GM23248 (cell line): ENCODE results near the gene MEIS2. TPM values are rescaled to one million over a fixed set of nuclear protein-coding genes. Genes with fewer than 3 reads are reported as not detected.

Experiments
- DNase-seq: peaks from one replicate; pipeline ENCODE4 v3.0.0-alpha.2; 2015
- H2AFZ ChIP-seq: fragments of 200-600 bp; sonication (generic); 2 replicates; pipeline ENCODE4 v1.6.1; 2016; ENCODE audit warnings: antibody characterized with exemption
- H3F3A ChIP-seq: fragments of 200-600 bp; sonication (generic); 2 replicates; pipeline ENCODE4 v1.6.1; 2016; ENCODE audit warnings: mild to moderate bottlenecking, antibody characterized with exemption, mixed run types; ENCODE audit not compliant: insufficient read depth
- H3K27ac ChIP-seq: fragments of 200-600 bp; sonication (generic); 2 replicates; pipeline ENCODE4 v1.5.1; 2016; ENCODE audit warnings: mild to moderate bottlenecking
- H3K27me3 ChIP-seq: fragments of 200-600 bp; sonication (generic); replicated peaks from 2 replicates; pipeline ENCODE4 v1.6.1; 2016; ENCODE audit warnings: mild to moderate bottlenecking; ENCODE audit not compliant: insufficient read depth
- H3K36me3 ChIP-seq: fragments of 200-600 bp; sonication (generic); 2 replicates; pipeline ENCODE4 v1.6.1; 2016; ENCODE audit warnings: low read depth, mild to moderate bottlenecking
- H3K4me1 ChIP-seq: fragments of 200-600 bp; sonication (generic); 2 replicates; pipeline ENCODE4 v1.6.1; 2016; ENCODE audit warnings: mild to moderate bottlenecking; ENCODE audit not compliant: insufficient read depth
- H3K4me2 ChIP-seq: fragments of 200-600 bp; sonication (generic); one replicate; pipeline ENCODE4 v1.6.1; 2016; ENCODE audit warnings: mild to moderate bottlenecking; ENCODE audit not compliant: unreplicated experiment
- H3K4me3 ChIP-seq: fragments of 200-600 bp; sonication (generic); 2 replicates; pipeline ENCODE4 v1.5.1; 2016; ENCODE audit warnings: mild to moderate bottlenecking
- H3K79me2 ChIP-seq: fragments of 200-600 bp; sonication (generic); 2 replicates; pipeline ENCODE4 v1.6.1; 2016; ENCODE audit warnings: mild to moderate bottlenecking; ENCODE audit not compliant: insufficient read depth
- H3K9ac ChIP-seq: fragments of 200-600 bp; sonication (generic); 2 replicates; pipeline ENCODE4 v1.6.1; 2016; ENCODE audit warnings: mild to moderate bottlenecking
- H3K9me2 ChIP-seq: fragments of 200-600 bp; sonication (generic); 2 replicates; pipeline ENCODE4 v1.6.1; 2016; ENCODE audit warnings: mixed run types, mild to moderate bottlenecking, moderate library complexity; ENCODE audit not compliant: insufficient read depth
- H3K9me3 ChIP-seq: fragments of 200-600 bp; sonication (generic); one replicate; pipeline ENCODE4 v1.6.1; 2017; ENCODE audit warnings: low read depth
- H4K20me1 ChIP-seq: fragments of 200-600 bp; sonication (generic); 2 replicates; pipeline ENCODE4 v1.6.0; 2016; ENCODE audit not compliant: insufficient read depth
- EZH2 ChIP-seq: fragments of 200-600 bp; sonication (generic); IDR thresholded peaks from 2 replicates; pipeline ENCODE4 v1.6.1; 2018; ENCODE audit warnings: antibody characterized with exemption, mild to moderate bottlenecking; ENCODE audit not compliant: insufficient read depth, poor library complexity, severe bottlenecking
- EZH2phosphoT487 ChIP-seq: fragments of 200-600 bp; sonication (generic); IDR thresholded peaks from 2 replicates; pipeline ENCODE4 v1.6.1; 2018; ENCODE audit warnings: antibody characterized with exemption, moderate library complexity, mild to moderate bottlenecking, low read depth; ENCODE audit not compliant: insufficient read depth
- WGBS, 2 experiments: methylation state at CpG; one replicate each; pipeline ENCODE4 v1.1.6; 2015 to 2017; ENCODE audit warnings: low lambda C conversion rate in 2 of 2, low coverage in 1 of 2; ENCODE audit errors: missing lambda C conversion rate in 2 of 2; 5-methylcytosine and 5-hydroxymethylcytosine counted together
- in situ Hi-C: fragments of 300-500 bp; cut with MboI; formaldehyde crosslinking; loops from 2 replicates; pipeline ENCODE4 v1.15.0; 2020
- polyA plus RNA-seq: library from polyadenylated mRNA; unstranded; fragments of >200 nt; fragmentation: Nextera tagmentation; extraction: Ambion mirVana; gene quantifications from 2 replicates; pipeline ENCODE4 v1.2.1, GENCODE V29; 2016
- total RNA-seq: library from RNA; depleted of rRNA; stranded (reverse); fragments of >200 nt; shearing (Covaris generic); gene quantifications from 2 replicates; pipeline ENCODE4 v1.2.3, GENCODE V29; 2014

The MEIS2 gene
- total and polyA plus RNA-seq, 2 experiments from 2014 or later: 23.7 to 24.1 TPM

- Histone ChIP-seq H3K4me2 (peak overlapping the region; percentile 82), H3K9me3 (no peaks in the 10 kb centered on the region), H3K36me3 (no peaks in the 10 kb centered on the region), H3K9me2 (no peaks in the 10 kb centered on the region), H3K27me3 (0 out of 2 replicates have a peak, but pooled peaks cover 11% of the 10 kb centered on the region), H3F3A (no peaks in the 10 kb centered on the region), H4K20me1 (no peaks in the 10 kb centered on the region), H3K9ac (0 out of 2 replicates have a peak overlapping the region, but pooled peaks have one; percentile 30), H3K27ac (no peak overlapping the region), H3K4me3 (peak overlapping the region; percentile 68), H3K79me2 (no peaks in the 10 kb centered on the region), H2AFZ (peak overlapping the region; percentile 78), H3K4me1 (peaks cover 11% of the 10 kb centered on the region)
- in situ Hi-C loops: loop anchor here (25.0 kb wide), 1 partner anchor 230 kb away; the partner anchor contains the start of gene MEIS2
- peak; percentile 37 for DNase-seq
- no peak for TF ChIP-seq EZH2
- WGBS, 2 experiments: 28 to 32% methylated on average over 27 of the region's 27 CpGs
Observed at GRCh38 chr15:36882487-36883131, 217.7 kb downstream of the MEIS2 start.

- in situ Hi-C loops: loop anchor here (25.0 kb wide), 1 partner anchor 230 kb away; the partner anchor contains the start of gene MEIS2
- Histone ChIP-seq H3F3A (no peaks in the 10 kb centered on the region), H3K9me3 (no peaks in the 10 kb centered on the region), H3K4me1 (peaks cover 9% of the 10 kb centered on the region), H3K36me3 (no peaks in the 10 kb centered on the region), H3K79me2 (no peaks in the 10 kb centered on the region), H3K4me2 (no peak overlapping the region), H3K4me3 (no peak overlapping the region), H3K27me3 (0 out of 2 replicates have a peak, but pooled peaks cover 11% of the 10 kb centered on the region), H3K9me2 (no peaks in the 10 kb centered on the region), H4K20me1 (no peaks in the 10 kb centered on the region), H3K9ac (no peak overlapping the region), H2AFZ (peak overlapping the region; percentile 78; the same call in 1 of the 2 replicates), H3K27ac (no peak overlapping the region)
- TF ChIP-seq EZH2 (no peak), EZH2phosphoT487 (no peak)
- WGBS, 2 experiments: 90% methylated on average over 5 of the region's 5 CpGs
- no peak for DNase-seq
Observed at GRCh38 chr15:36882056-36882455, 218.3 kb downstream of the MEIS2 start.

GRCh38 chr15:36881516-36881915 lies 218.8 kb downstream of the MEIS2 start:
- H3K36me3 ChIP-seq: no peaks in the 10 kb centered on the region
- no peaks in the 10 kb centered on the region for H3K9me2 ChIP-seq
- no peak for DNase-seq
- peaks cover 9% of the 10 kb centered on the region for H3K4me1 ChIP-seq
- no peak overlapping the region for H3K9ac ChIP-seq
- 0 out of 2 replicates have a peak, but pooled peaks cover 11% of the 10 kb centered on the region for H3K27me3 ChIP-seq
- no peak overlapping the region for H3K4me2 ChIP-seq
- 99 to 100% methylated on average over 2 of the region's 2 CpGs for WGBS, 2 experiments
- no peaks in the 10 kb centered on the region for H4K20me1 ChIP-seq
- no peak overlapping the region for H3K4me3 ChIP-seq
- H3K9me3 ChIP-seq: no peaks in the 10 kb centered on the region
- TF ChIP-seq EZH2phosphoT487: no peak
- no peak for TF ChIP-seq EZH2
- no peak overlapping the region for H2AFZ ChIP-seq
- no peaks in the 10 kb centered on the region for H3F3A ChIP-seq
- H3K27ac ChIP-seq: no peak overlapping the region
- in situ Hi-C loops: loop anchor here (25.0 kb wide), 1 partner anchor 231 kb away; the partner anchor contains the start of gene MEIS2
- no peaks in the 10 kb centered on the region for H3K79me2 ChIP-seq

- no peak overlapping the region for H3K4me2 ChIP-seq
- WGBS, 2 experiments: 77% methylated on average over 7 of the region's 7 CpGs
- H2AFZ ChIP-seq: no peak overlapping the region
- H3F3A ChIP-seq: no peaks in the 10 kb centered on the region
- 0 out of 2 replicates have a peak, but pooled peaks cover 11% of the 10 kb centered on the region for H3K27me3 ChIP-seq
- H3K4me1 ChIP-seq: peaks cover 9% of the 10 kb centered on the region
- in situ Hi-C loops: loop anchor here (25.0 kb wide), 1 partner anchor 231 kb away; the partner anchor contains the start of gene MEIS2
- no peaks in the 10 kb centered on the region for H3K9me2 ChIP-seq
- H3K27ac ChIP-seq: no peak overlapping the region
- H3K79me2 ChIP-seq: no peaks in the 10 kb centered on the region
- H4K20me1 ChIP-seq: no peaks in the 10 kb centered on the region
- H3K4me3 ChIP-seq: no peak overlapping the region
- TF ChIP-seq EZH2: no peak
- H3K9ac ChIP-seq: no peak overlapping the region
- no peak for DNase-seq
- no peaks in the 10 kb centered on the region for H3K36me3 ChIP-seq
- no peaks in the 10 kb centered on the region for H3K9me3 ChIP-seq
Observed at GRCh38 chr15:36880913-36881460, 219.4 kb downstream of the MEIS2 start.
